ENCODE data around the gene SIAH2.

The SIAH2 gene

DNA sequence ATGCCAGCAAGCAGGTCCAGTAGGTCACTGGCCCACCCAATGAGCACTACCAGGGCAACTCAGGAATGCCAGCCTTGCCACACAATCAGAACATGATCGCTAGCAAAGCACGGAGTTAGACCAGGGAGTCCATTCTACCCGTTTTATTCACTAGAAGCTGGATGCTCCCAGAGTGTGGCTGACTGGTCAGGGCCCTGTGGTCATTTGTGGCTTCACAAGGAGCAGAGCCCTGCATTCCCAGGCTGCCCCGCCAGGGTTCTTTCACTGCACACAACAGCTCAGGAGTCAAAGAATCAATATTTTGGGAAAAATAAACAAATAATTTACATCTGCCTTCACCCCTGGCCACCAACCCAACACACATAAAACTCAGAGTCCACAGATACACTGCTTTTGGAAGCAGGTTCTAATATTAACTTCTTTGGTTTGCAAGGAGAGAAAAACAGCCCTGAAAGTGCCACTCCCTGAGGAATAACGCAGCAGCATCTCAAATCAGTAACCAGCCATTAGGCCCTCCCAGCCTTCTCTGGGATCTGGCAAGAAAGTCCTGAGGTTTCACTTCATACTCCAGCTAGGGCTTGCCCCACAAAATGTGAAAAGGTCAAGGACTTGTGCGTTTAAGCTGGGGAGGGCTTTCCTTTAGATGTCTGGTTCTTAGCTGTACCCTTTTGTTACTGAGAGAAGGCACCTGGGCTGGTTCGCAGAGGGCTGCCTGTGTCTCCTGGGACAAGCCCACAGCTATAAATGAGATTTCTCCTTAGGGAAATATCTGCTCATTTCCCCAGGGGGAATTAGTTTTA, 16.0 kb downstream of the SIAH2 start:
- no peak for DNase-seq

DNA sequence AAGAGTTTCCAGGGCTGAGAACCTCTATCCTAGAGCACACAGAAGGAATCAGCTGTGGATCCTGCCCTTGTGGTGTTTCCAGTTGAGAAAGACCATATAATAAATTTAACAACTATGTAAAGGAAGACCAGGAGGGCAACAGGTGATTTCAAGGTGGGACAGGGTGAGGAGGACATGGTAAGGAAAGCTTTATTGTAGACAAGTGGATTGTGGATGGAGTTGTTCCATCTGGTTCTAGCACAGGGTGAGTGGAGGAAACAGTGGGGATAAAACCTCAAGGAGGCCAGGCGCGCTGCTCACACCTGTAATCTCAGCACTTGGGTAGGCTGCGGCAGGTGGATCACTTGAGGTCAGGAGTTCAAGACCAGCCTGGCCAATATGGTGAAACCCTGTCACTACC, 17.1 kb downstream of the SIAH2 start:
- no peak for DNase-seq

DNA sequence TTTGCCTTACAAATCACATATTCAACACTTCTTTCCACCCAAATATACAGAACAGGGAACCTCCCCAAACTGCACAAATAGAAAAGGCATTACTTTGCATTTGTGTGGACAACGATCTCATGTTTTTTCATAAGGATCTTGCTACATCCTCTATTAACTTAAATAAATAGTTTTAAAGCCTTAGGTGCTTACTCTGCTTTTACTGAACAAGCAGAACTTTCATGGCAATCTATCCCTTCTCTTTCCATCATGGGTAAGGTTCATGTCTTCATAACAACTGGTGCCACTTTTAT, 18.1 kb downstream of the SIAH2 start:
- no peak for DNase-seq

DNA sequence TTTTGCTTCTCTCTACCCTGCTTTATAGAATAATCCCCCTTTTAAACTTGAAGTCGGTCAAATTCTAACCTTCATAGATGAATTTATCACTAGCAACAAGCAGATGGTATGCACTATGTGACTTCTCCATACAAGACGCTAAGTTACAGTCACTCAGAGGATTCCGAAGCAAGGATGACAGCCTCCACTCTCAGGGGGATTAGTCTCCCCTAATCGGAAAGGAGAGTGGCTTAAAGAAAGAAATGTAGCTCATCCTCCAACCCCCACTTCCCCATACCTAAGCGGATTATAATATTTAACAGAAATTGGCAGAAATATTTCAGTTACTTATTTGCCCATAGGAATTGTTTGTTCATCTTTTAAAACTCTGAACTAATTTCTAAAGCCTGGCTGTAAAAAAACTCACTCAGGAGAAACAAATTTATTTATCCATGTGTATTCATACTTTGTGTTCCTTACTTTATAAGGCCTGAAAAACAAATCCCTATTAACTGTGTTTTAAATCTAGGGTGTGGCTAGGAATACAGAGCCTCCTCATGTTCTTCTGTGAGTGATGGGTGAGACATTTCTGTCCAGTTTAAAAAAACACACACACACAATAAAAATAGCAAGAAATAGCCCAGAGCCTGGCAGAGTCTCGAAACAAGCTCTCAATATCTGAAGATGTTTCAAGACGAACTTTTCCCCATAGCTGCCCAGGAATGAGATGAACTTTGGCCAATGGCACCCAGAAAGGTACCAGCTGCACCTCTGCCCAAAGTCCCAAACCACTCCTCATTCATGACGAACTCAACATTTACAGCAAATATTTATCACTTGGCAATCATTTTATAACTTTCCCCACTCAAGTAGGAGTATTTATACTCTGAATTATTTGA, 18.7 kb downstream of the SIAH2 start:
- DNase-seq, result no peak

DNA sequence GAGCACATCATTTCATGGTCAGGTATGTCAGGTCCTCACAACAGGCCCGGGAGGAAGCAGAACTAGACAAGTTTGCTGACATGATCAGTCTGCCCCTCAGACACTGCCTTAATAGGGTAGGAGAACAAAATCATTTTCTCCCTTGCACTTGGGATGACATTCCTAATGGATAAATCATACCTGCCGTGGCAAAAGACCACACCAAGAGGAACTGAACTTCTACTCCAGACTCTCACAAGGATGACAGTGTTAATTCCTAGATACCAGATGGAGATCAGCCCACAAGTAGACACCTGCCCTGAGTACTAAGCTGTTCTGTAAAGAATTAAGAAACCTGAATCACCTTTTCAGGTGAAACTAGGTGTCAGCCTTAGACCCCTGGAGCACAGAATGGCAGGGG, 19.5 kb downstream of the SIAH2 start:
- no peak for DNase-seq

DNA sequence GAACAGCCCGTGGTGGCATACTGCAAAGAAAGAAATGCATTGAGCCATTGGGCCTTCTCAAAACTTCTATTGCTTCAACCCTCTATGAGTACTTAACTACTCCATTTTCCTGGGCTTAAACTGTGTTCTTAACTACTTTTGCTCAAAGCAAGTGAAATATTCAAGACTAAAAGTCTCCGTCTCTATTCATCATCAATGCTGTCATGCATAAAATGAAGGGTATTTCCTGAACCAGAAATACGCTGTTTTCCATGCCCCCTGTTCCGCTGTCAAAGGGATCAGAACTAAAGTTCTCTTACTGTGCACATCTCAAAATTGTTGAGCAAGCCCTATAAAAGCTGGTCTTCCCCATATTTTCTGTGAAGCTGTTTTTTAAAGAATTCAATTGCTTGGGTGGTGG, 20.3 kb downstream of the SIAH2 start:
- no peak for DNase-seq

DNA sequence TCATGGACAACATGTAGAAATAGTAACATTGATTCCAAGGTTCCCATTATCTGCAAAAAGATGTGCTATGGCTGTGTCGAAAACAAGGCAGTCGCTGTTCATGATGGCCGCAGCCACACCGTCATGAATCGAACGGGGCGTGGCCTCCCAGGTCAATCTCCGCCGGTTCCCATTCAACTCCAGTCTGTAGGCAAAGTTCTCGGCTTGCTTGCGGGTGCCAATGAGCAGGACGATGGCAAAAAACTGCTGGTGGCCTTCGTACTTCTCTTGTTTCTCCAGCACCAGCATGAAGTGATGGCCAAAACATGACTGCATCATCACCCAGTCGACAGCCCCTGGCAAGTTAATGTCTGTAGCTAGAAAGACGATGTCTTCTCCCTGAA, 20.8 kb downstream of the SIAH2 start:
- DNase-seq, result no peak

DNA sequence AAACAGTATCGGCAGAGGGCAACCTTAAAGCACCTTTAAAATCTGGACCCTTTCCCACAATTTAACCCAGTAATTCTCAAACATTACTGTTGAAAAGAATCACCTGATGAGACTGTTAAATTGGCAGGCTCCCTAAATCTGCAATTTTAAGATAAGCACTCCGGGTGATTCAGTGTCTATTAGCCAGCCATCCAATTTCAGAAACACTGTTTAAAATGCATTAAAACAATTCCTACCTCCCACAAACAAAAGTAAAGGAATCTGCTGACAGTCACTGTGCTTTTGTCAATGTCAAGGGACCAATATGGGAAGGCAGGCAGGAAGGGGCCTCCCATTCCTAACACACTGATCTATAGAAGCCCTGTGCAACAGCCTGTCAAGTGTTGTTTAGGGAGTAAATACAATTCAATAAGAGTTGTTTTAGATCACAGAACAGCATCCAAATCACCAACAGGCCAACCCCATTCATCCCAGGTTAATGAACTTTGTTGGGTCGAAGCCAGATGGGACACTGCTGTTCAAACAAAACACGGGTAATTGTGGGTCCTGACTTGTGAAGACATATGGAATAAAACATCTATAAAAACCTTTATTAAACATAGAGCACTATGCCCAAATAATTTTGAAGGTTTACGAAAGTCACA, 21.4 kb downstream of the SIAH2 start:
- no peak for DNase-seq

DNA sequence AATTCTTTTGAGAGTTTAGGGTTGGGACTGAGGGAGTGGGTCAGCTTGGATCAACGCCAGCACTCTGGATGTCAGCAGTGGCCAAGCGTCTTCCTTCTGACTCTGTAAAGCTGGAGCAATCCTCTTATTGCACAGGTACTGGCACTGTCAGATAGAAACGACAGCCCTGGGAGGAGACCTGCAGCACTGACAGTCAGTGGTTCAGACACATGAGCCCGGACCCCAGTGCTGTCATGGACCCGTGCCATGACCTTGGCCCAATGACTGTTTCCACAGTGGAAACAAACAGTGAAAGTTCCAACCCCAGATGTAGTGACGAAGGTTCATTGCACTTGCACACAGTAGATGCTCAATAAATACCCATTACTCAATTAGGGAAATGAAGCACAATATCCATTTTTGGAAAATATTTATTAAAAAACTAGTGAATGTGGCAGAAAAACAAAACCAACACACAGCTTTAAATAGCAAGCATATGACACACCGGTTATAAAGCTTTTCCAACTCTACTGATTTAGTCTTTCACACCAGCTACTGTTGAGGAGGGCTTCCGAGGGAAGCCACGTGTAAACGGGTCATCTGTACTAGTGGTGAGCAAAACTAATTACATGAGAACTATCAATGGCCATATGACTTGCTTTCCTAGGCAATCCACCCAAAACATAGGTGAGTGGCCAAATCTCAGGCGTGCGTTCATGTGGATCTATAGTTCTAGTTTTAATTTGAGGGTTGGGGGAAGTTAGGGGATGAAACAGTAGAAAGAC, 22.1 kb downstream of the SIAH2 start:
- DNase-seq, result no peak

DNA sequence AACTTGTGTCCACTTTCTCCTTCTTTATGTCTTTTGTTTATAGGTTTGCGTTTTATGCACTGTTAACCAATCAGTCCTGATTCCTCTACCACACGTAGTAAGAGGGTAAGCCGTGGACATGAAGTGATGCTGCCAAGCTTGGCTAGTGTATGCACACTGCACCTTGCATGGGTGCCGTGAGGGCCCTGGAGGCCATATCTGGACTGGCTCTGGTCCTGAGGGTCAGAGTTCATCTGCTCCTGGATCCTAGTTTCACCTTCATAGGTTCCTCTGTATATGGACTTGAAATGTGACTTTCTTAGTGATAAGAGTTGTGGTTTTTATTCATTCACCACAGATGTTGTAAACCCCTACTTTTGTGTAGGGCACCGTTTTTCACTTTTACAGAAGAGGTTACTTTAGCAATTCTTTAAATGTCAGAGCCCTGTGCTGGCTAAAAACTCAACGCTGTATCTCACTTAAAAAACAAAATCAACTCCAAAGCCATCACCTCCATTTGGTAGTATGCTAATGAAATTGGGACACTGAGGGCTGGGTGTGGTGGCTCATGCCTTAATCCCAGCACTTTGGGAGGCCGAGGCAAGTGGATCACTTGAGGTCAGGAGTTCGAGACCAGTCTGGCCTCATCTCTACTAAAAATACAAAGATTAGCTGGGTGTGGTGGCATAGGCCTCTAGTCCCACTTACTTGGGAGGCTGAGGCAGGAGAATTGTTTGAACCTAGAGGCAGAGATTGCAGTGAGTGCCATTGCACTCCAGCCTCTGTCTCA, 22.9 kb downstream of the SIAH2 start:
- no peak for DNase-seq

DNA sequence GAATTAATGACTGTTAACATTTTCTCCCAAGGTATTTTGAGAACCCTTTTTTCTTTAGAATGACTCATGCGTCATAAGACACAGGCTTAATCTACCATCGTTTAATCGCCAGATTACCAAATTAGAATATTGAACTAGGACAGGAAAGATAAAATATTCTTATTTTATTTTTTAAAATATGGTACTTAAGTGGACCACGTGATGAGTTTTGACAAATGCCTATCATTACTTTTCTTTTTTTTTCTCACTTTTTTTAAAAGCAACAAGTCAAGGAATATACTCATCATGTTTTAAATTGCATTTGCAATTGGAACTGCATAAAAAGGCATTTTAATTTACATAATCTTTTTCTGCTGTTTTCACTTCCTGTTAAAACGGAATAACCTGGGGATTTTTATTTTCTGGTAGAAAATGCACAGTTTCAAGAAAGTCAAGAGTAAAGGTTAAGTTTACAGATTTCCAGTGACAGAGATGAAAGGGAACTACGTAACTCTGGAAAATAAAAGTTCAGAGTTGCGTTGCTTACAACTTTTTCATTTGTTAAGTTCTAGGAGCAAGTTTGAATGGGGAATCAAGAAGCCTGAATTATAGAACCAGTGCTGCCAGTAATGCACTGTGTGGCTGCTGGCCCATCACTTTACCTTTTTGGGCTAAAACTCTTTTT, 23.6 kb downstream of the SIAH2 start:
- no peak for DNase-seq

DNA sequence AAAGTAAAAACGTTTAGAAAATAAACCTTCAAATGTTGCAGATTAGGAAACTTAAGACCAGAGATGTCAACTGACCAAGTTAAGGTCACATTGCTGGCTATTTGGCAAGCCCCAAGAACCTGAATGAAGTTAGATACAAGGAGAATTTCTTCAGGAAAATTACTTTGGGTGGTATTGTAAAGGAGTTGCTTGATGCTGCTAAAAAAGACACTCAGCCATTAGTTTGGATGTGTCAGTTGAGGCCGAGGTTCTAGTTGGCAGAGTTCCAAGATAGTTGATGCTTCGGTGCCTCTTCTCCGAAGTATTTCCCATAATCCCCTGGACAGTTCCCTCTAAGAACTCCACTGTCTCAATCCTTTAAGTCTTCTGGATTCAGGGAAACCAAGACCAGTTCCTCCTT, 24.3 kb downstream of the SIAH2 start:
- DNase-seq, result no peak

DNA sequence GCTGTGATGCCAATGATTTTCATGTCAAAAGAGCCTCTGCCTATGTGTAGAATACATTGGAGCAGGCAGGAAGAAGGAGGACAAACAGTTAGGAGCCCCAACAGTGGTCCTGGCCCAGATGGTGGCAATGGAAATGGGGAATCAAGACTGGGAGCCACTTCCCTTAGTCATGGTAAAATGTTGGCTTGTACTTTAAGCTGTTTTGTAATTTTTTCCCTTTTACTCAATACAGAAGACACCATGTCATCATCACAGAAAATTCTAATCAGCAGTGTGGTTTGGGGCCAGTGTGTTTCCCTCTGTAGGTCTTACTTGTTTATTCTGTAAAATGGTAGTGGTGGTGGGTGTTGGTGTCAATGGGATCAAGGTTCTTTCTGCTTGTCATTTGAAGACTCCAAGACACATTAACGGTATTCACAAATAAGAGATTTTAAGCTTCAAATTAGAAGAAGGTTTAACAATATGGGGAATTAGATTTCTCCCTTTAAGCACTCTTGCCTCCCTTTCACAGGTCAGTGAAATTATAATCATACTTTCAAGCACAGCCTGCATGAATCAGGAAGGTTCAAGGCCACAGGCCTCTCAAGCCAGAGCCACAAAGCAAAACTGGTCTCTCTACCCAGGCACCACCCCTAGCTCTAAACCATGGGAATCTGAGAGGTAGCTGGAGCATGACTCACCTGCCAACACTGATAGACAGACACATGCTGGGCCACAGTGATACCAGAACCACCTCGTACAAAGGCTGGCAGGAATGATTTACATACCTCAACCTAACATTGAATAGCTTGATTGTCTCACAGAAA, 24.9 kb downstream of the SIAH2 start:
- peak; percentile 29 for DNase-seq

DNA sequence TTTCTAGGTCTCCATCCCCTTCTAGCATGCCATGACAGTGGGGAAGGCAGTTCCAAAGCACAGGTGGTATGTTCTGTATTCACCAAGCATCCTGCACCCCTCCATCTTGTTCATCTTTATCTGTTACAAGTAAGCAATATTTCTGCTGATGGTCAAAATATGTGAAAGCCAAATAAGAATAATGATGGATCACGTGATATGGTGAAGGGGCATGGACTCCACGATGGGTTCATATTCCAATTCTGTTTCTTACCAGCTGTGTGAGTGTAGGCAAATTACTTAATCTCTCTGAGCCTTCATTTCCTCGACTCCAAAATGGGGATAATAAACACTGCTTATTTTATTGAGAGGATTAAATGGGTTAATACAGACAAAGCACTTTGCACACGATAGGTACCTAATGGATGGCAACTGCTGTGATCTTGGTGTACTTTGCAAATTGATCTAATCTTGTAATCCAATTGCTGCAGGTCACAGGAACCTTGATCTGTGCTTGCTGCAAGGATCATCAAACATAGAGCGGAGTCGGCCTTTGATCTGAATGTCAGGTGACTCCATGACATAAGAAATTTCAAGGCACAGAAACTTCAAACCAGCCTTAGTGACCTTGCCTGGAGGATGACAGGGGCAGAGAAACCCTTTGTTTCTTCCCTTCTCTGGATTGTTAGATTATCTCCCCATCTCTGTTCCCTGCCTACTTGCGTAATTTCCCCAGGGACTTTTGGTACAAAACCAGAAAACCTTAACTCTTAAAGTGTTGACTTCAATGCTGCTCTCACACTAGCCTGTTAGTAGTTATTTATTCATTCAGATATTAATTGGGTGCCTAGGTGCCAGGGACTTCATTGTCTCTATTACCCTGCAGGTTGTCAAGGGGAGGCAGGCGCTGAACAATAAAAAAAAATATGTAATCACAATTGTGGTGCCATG, 25.8 kb downstream of the SIAH2 start:
- DNase-seq, result no peak

DNA sequence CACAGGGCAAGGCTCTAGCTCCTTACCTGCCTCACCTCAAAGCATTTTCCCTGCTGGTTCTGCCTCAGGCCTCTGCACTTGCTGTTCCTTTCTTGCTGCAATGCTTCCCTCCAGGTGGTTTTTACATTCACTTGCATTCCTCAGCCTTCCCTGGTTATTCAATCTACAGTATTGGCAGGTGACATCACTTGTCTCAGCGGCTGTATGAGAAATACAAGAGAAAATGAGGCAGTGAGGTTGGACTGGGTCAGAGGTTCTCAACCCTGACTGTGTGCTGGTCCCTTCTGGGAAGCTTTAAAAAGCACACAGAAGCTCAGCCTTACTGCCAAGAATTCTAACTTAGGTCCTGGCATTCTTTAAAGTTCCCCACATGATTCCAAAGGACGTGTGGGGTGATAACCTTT, 26.7 kb downstream of the SIAH2 start:
- DNase-seq, result no peak

DNA sequence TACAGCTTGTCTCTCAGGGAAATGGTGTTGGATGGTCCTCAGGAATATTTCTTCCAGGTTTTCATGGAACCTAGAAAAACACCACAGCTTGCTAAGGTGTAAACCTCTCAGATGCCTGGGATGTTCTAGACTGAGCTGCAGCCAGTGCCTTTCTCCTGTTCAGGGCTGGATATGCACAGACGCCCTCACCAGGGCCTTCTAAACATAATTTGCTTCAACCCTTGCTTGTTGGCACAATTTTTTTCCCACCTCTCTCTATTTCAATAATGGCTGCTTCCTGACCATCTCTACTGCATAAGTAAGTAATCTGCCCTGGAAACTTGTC, 28.2 kb downstream of the SIAH2 start:
- DNase-seq, result no peak

DNA sequence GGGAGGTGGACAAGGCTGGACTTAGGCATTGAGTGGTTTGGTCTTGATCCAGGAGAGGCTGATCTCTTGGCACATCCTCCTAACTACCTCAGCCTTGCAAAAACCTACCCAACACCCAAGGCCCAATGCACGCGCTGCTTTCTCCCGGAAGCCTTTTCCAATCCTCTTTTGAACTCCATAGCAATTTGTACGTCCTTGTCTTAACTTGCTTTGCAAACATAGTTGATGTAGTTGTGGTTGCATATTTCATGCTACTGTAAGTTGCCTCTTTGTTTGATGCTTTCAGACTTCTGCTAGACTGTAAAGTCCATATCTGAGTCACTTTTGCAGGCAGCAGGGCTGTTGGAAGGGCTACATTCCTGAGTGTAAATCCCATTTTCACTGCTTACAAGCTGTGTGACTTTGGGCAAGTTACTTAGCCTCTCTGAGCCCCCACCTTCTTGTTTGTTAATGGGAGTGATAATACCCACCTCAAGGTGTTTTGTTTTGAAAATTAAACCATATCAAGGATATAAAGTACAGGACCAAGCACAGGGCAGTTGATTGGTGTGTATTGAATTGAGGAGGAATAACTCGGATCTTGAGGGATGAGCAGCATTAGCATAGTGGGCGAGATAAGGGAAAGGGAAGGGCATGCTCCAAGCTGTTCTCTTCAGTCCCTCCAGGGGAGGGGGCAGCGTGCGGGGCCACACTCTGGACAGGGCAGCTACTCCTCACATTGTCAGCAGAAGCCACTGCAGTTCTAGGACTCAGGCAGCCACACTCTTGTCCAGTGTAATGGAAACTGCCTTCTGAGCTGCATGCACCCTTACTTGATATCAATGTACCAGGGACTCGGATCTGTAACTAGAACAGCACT, 28.8 kb downstream of the SIAH2 start:
- DNase-seq, result no peak

DNA sequence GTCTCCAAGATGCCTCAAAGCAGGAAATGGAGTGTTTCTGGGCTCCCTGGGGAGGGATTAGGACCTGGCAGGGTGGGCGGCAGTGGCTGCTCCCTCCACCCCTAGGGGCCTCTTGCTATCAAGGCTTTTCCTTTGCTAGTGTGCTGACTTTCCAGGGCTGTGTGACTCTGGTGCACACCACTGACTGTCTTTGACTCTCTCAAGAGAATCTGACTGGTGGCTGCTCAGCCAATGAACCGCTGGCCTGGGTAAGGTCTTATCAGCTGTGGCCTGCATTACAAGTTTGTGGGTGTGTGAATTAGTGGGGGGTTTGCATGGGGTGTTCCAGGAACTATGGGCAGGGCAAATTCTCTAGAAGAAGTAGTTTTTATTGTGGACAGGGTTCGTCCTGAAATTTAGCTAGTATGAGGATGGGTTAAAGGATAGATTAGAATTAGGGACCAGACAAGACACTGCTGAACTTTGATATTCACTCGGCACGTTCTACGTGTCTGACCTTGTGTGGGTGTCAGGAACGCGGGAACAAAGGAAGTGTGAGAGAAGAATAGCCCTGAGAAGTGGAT, 29.5 kb downstream of the SIAH2 start:
- DNase-seq, result no peak
